OCI-LY1 (cell line): Measurements from ENCODE around the gene SPATA46.

Experiments used
- H2AFZ ChIP-seq: fragments of 200-600 bp; sonication (generic), shearing (Covaris generic); 2 replicates; pipeline ENCODE4 v1.6.0; 2014; ENCODE audit warnings: antibody characterized with exemption, mild to moderate bottlenecking, low read length
- H3F3A ChIP-seq: fragments of 200-600 bp; sonication (generic), shearing (Covaris generic); 2 replicates; pipeline ENCODE4 v1.6.0; 2014; ENCODE audit warnings: mild to moderate bottlenecking, antibody characterized with exemption, low read length, moderate library complexity; ENCODE audit not compliant: insufficient read depth
- H3K27ac ChIP-seq: fragments of 200-600 bp; sonication (generic); 2 replicates; pipeline ENCODE4 v1.5.1; 2014; ENCODE audit warnings: low read length, mixed run types, mild to moderate bottlenecking, low read depth; ENCODE audit not compliant: poor library complexity, severe bottlenecking
- H3K27me3 ChIP-seq: fragments of 200-600 bp; sonication (generic); 2 replicates; pipeline ENCODE4 v1.6.0; 2014; ENCODE audit warnings: antibody characterized with exemption, mild to moderate bottlenecking, low read length, moderate library complexity; ENCODE audit not compliant: insufficient read depth
- H3K36me3 ChIP-seq: fragments of 200-600 bp; sonication (generic); 2 replicates; pipeline ENCODE4 v1.6.1; 2014; ENCODE audit warnings: mild to moderate bottlenecking, antibody characterized with exemption, low read length, moderate library complexity, mixed read lengths; ENCODE audit not compliant: insufficient read depth
- H3K4me1 ChIP-seq: fragments of 200-600 bp; sonication (generic); 2 replicates; pipeline ENCODE4 v1.5.1; 2014; ENCODE audit warnings: mild to moderate bottlenecking, low read length, moderate library complexity; ENCODE audit not compliant: insufficient read depth, severe bottlenecking
- H3K4me2 ChIP-seq: fragments of 200-600 bp; sonication (generic), shearing (Covaris generic); 2 replicates; pipeline ENCODE4 v1.6.1; 2014; ENCODE audit warnings: low read length
- H3K4me3 ChIP-seq: fragments of 200-600 bp; sonication (generic); 2 replicates; pipeline ENCODE4 v1.5.1; 2014; ENCODE audit warnings: low read length, low read depth, mild to moderate bottlenecking, mixed read lengths; ENCODE audit not compliant: poor library complexity, severe bottlenecking
- H3K79me2 ChIP-seq: fragments of 200-600 bp; shearing (Covaris generic); 2 replicates; pipeline ENCODE4 v1.6.1; 2016; ENCODE audit warnings: mixed run types, low read length, mixed read lengths; ENCODE audit not compliant: insufficient read depth
- H3K9ac ChIP-seq: fragments of 200-600 bp; sonication (generic), shearing (Covaris generic); 2 replicates; pipeline ENCODE4 v1.6.1; 2014; ENCODE audit warnings: mild to moderate bottlenecking, low read length, mixed read lengths
- H3K9me2 ChIP-seq: fragments of 200-600 bp; sonication (generic), shearing (Covaris generic); 2 replicates; pipeline ENCODE4 v1.6.1; 2014; ENCODE audit warnings: low read depth, mild to moderate bottlenecking, low read length, mixed read lengths
- H3K9me3 ChIP-seq: fragments of 200-600 bp; shearing (Covaris generic); 2 replicates; pipeline ENCODE4 v1.6.1; 2014; ENCODE audit warnings: low read length, mixed read lengths
- H4K20me1 ChIP-seq: fragments of 200-600 bp; sonication (generic), shearing (Covaris generic); 2 replicates; pipeline ENCODE4 v1.6.0; 2016; ENCODE audit warnings: mild to moderate bottlenecking, low read length; ENCODE audit not compliant: insufficient read depth
- CTCF ChIP-seq: fragments of 200-600 bp; sonication (generic), shearing (Covaris generic); IDR thresholded peaks from 2 replicates; pipeline ENCODE4 v1.5.1; 2017; ENCODE audit warnings: mild to moderate bottlenecking, antibody characterized with exemption, low read length, moderate library complexity, mixed read lengths
- EZH2 ChIP-seq: fragments of 200-600 bp; sonication (generic), shearing (Covaris generic); IDR thresholded peaks from 2 replicates; pipeline ENCODE4 v1.8.0; 2017; ENCODE audit warnings: borderline replicate concordance, mixed run types, mild to moderate bottlenecking, antibody characterized with exemption, low read length, moderate library complexity, mixed read lengths

Gene SPATA46

GRCh38 chr1:162380061-162380846, 3.6 kb upstream of the SPATA46 start:
- H4K20me1 ChIP-seq = no peaks in the 10 kb centered on the region
- H3K36me3 ChIP-seq = no peaks in the 10 kb centered on the region
- no peak overlapping the region for H2AFZ ChIP-seq
- H3K9me2 ChIP-seq = no peaks in the 10 kb centered on the region
- H3K4me3 ChIP-seq = no peak overlapping the region
- no peaks in the 10 kb centered on the region for H3K9me3 ChIP-seq
- no peaks in the 10 kb centered on the region for H3K79me2 ChIP-seq
- no peak overlapping the region for H3K27ac ChIP-seq
- H3K9ac ChIP-seq = no peak overlapping the region
- H3F3A ChIP-seq = no peaks in the 10 kb centered on the region
- no peaks in the 10 kb centered on the region for H3K4me1 ChIP-seq
- TF ChIP-seq EZH2 (no peak), CTCF (no peak)
- no peak overlapping the region for H3K4me2 ChIP-seq
- H3K27me3 ChIP-seq = no peaks in the 10 kb centered on the region

- TF ChIP-seq EZH2 = no peak
- TF ChIP-seq CTCF = no peak
- no peaks in the 10 kb centered on the region for H3K4me1 ChIP-seq
Observed at GRCh38 chr1:162375463-162375862, 1.2 kb downstream of the SPATA46 start.

GRCh38 chr1:162374406-162374805, 2.2 kb downstream of the SPATA46 start:
- H3K36me3 ChIP-seq = no peaks in the 10 kb centered on the region
- H3K27me3 ChIP-seq = peaks cover 4% of the 10 kb centered on the region; the same call in 1 of the 2 replicates
- no peaks in the 10 kb centered on the region for H3K79me2 ChIP-seq
- no peaks in the 10 kb centered on the region for H3K4me1 ChIP-seq
- no peaks in the 10 kb centered on the region for H3K9me2 ChIP-seq
- H3K27ac ChIP-seq = no peak overlapping the region
- H3K9ac ChIP-seq = no peak overlapping the region
- no peak overlapping the region for H3K4me3 ChIP-seq
- no peaks in the 10 kb centered on the region for H3K9me3 ChIP-seq
- H3F3A ChIP-seq = no peaks in the 10 kb centered on the region
- H3K4me2 ChIP-seq = no peak overlapping the region
- H2AFZ ChIP-seq = no peak overlapping the region
- no peak for TF ChIP-seq EZH2
- no peak for TF ChIP-seq CTCF
- no peaks in the 10 kb centered on the region for H4K20me1 ChIP-seq

More at GRCh38 chr1:162375463-162375862, 1.2 kb downstream of the SPATA46 start:
- Histone ChIP-seq H3K9me3 (no peaks in the 10 kb centered on the region), H3K9ac (no peak overlapping the region), H3K4me2 (no peak overlapping the region), H3K79me2 (no peaks in the 10 kb centered on the region), H3K4me3 (no peak overlapping the region), H4K20me1 (no peaks in the 10 kb centered on the region), H3K9me2 (no peaks in the 10 kb centered on the region), H3K36me3 (no peaks in the 10 kb centered on the region), H3K27ac (no peak overlapping the region), H3F3A (no peaks in the 10 kb centered on the region), H2AFZ (no peak overlapping the region), H3K27me3 (no peaks in the 10 kb centered on the region; the same call in 1 of the 2 replicates)
